NCI-H187 (cell line): ENCODE results near the gene SLC25A41.

ENCODE experiments used
- DNase-seq, 2 experiments: peaks; one replicate each; lab custom pipeline; 2025; lab: John Stamatoyannopoulos, UW

The SLC25A41 gene

GRCh38 chr19:6433663-6434062 is at the start of gene SLC25A41:
Gene SLC25A41 (minus strand): TSS chr19:6433763. CDS start chr19:6433693, 70 bp downstream.
- no peak for DNase-seq

GRCh38 chr19:6483235-6483634 is 49.7 kb upstream of the SLC25A41 start:
- no peak for DNase-seq

- DNase-seq: no peak
Observed at GRCh38 chr19:6482343-6482686, 48.8 kb upstream of the SLC25A41 start.

GRCh38 chr19:6481541-6482342 is 48.2 kb upstream of the SLC25A41 start, which contains the start of gene DENND1C:
Gene DENND1C (minus strand): TSS chr19:6481787. CDS start chr19:6481695, 92 bp downstream.
- DNase-seq: no peak

- no peak for DNase-seq
Observed at GRCh38 chr19:6480848-6481415, 47.4 kb upstream of the SLC25A41 start.

GRCh38 chr19:6479836-6480398 is 46.4 kb upstream of the SLC25A41 start:
- no peak for DNase-seq

- DNase-seq: no peak
Observed at GRCh38 chr19:6478815-6479214, 45.3 kb upstream of the SLC25A41 start.

- no peak for DNase-seq
Observed at GRCh38 chr19:6476896-6477431, 43.4 kb upstream of the SLC25A41 start.

GRCh38 chr19:6476155-6476895 is 42.8 kb upstream of the SLC25A41 start:
- no peak for DNase-seq

- no peak for DNase-seq
Observed at GRCh38 chr19:6475321-6476108, 42.0 kb upstream of the SLC25A41 start.

GRCh38 chr19:6473647-6474046 is 40.1 kb upstream of the SLC25A41 start:
- DNase-seq: no peak

GRCh38 chr19:6472713-6473112 is 39.1 kb upstream of the SLC25A41 start:
- DNase-seq: no peak

- DNase-seq: no peak
Observed at GRCh38 chr19:6471076-6471475, 37.5 kb upstream of the SLC25A41 start.

- DNase-seq: no peak
Observed at GRCh38 chr19:6470173-6470572, 36.6 kb upstream of the SLC25A41 start.

GRCh38 chr19:6467384-6467783 is 33.8 kb upstream of the SLC25A41 start:
- DNase-seq: no peak

- DNase-seq: no peak
Observed at GRCh38 chr19:6466526-6467248, 33.1 kb upstream of the SLC25A41 start.

GRCh38 chr19:6465663-6466062 is 32.1 kb upstream of the SLC25A41 start:
- no peak for DNase-seq

- no peak for DNase-seq
Observed at GRCh38 chr19:6465006-6465405, 31.4 kb upstream of the SLC25A41 start.

GRCh38 chr19:6464070-6464873 is 30.7 kb upstream of the SLC25A41 start, which contains the start of gene CRB3:
Gene CRB3 (plus strand): TSS chr19:6464271. CDS start chr19:6464702, 431 bp downstream.
- peak; percentile 53 to 63 for DNase-seq
